ENCODE data around the gene RNF31. TPM values are rescaled to one million over a fixed set of nuclear protein-coding genes. Genes with fewer than 3 reads are reported as not detected.

The RNF31 gene
- total and polyA plus RNA-seq, 2 of the 13 experiments (the other 11 are each of a cell fraction or from before 2014, with no cell fraction given), result 48.2 to 86.8 TPM

DNA sequence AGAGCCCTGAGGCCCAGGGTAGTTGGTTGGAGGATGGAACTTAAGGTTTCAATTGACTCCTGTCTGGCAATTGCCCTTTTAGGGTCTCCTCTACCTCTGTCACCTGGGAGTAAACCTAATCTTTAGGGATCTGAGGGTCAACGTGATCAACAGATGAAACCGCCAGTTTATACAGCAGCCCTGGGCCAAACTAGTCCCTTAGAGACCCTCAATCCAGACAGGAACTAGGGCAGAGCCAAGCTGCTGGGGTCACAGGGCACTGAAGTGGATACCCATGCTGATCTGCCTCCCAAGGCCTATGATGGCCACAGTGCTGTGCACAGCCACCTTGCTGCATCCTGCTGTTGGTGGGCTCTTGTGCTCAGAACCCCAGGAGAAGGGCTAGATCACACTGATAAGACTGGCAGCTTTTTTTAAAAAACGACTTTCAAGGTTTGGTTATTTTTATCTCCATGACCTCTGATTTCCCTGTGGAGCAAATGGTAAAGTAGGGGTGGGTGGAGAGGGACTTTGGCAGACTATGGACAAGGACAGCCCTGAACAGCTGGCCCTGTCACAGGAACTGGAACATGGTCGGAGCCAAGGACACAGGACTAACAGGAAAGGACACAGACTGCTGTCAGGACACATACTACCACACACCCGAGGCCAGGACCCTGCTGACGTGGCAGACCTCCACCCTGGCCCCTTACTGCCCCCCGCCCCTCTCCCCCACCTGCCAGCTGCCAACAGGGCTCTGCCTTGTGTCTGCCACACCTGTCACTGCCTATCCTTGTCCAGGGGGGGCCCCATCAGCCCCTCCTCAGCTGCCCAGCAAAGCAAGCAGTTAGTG lies 16.4 kb upstream of the RNF31 start (continued):
- TF ChIP-seq, protein P1, sequence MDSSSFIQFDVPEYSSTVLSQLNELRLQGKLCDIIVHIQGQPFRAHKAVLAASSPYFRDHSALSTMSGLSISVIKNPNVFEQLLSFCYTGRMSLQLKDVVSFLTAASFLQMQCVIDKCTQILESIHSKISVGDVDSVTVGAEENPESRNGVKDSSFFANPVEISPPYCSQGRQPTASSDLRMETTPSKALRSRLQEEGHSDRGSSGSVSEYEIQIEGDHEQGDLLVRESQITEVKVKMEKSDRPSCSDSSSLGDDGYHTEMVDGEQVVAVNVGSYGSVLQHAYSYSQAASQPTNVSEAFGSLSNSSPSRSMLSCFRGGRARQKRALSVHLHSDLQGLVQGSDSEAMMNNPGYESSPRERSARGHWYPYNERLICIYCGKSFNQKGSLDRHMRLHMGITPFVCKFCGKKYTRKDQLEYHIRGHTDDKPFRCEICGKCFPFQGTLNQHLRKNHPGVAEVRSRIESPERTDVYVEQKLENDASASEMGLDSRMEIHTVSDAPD (CRISPR knock-in tag; IDR thresholded peaks at IDR 0.05), result no peak
- TF ChIP-seq NPAS2 (CRISPR knock-in tag; IDR thresholded peaks at IDR 0.05; ENCODE audit: borderline replicate concordance) (no peak), TSC22D2 (CRISPR knock-in tag; IDR thresholded peaks at IDR 0.05; ENCODE audit: borderline replicate concordance) (no peak), MEIS1 (CRISPR knock-in tag; IDR thresholded peaks at IDR 0.05; ENCODE audit: borderline replicate concordance) (peak; percentile 75; the same call in 1 of the 2 replicates), ZBTB20 (CRISPR knock-in tag; IDR thresholded peaks at IDR 0.05; ENCODE audit: borderline replicate concordance, low read depth) (peak; percentile 62; the same call in 1 of the 2 replicates), ZNF547 (CRISPR knock-in tag; IDR thresholded peaks at IDR 0.05) (peak; percentile 62), ZBTB3 (CRISPR knock-in tag; IDR thresholded peaks at IDR 0.05; ENCODE audit: borderline replicate concordance, low read depth) (no peak; the same call in 1 of the 2 replicates), ZNF460 (CRISPR knock-in tag; IDR thresholded peaks at IDR 0.05; ENCODE audit: borderline replicate concordance) (no peak), ZNF496 (CRISPR knock-in tag; IDR thresholded peaks at IDR 0.05; ENCODE audit: insufficient replicate concordance) (no peak), ZNF562 (CRISPR knock-in tag; IDR thresholded peaks at IDR 0.05; ENCODE audit: borderline replicate concordance) (no peak), SMARCE1 (IDR thresholded peaks at IDR 0.05; ENCODE audit: borderline replicate concordance) (no peak)
- TF ChIP-seq, protein P2, sequence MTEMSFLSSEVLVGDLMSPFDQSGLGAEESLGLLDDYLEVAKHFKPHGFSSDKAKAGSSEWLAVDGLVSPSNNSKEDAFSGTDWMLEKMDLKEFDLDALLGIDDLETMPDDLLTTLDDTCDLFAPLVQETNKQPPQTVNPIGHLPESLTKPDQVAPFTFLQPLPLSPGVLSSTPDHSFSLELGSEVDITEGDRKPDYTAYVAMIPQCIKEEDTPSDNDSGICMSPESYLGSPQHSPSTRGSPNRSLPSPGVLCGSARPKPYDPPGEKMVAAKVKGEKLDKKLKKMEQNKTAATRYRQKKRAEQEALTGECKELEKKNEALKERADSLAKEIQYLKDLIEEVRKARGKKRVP (CRISPR knock-in tag; IDR thresholded peaks at IDR 0.05), result no peak
- TF ChIP-seq, protein P3, sequence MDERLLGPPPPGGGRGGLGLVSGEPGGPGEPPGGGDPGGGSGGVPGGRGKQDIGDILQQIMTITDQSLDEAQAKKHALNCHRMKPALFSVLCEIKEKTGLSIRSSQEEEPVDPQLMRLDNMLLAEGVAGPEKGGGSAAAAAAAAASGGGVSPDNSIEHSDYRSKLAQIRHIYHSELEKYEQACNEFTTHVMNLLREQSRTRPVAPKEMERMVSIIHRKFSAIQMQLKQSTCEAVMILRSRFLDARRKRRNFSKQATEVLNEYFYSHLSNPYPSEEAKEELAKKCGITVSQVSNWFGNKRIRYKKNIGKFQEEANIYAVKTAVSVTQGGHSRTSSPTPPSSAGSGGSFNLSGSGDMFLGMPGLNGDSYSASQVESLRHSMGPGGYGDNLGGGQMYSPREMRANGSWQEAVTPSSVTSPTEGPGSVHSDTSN (CRISPR knock-in tag; IDR thresholded peaks at IDR 0.05), result 0 out of 2 replicates have a peak, but pooled peaks have one; percentile 3
- TF ChIP-seq, protein P4, sequence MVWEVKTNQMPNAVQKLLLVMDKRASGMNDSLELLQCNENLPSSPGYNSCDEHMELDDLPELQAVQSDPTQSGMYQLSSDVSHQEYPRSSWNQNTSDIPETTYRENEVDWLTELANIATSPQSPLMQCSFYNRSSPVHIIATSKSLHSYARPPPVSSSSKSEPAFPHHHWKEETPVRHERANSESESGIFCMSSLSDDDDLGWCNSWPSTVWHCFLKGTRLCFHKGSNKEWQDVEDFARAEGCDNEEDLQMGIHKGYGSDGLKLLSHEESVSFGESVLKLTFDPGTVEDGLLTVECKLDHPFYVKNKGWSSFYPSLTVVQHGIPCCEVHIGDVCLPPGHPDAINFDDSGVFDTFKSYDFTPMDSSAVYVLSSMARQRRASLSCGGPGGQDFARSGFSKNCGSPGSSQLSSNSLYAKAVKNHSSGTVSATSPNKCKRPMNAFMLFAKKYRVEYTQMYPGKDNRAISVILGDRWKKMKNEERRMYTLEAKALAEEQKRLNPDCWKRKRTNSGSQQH (CRISPR knock-in tag; IDR thresholded peaks at IDR 0.05; ENCODE audit: low read depth), result no peak
- TF ChIP-seq, protein P5, sequence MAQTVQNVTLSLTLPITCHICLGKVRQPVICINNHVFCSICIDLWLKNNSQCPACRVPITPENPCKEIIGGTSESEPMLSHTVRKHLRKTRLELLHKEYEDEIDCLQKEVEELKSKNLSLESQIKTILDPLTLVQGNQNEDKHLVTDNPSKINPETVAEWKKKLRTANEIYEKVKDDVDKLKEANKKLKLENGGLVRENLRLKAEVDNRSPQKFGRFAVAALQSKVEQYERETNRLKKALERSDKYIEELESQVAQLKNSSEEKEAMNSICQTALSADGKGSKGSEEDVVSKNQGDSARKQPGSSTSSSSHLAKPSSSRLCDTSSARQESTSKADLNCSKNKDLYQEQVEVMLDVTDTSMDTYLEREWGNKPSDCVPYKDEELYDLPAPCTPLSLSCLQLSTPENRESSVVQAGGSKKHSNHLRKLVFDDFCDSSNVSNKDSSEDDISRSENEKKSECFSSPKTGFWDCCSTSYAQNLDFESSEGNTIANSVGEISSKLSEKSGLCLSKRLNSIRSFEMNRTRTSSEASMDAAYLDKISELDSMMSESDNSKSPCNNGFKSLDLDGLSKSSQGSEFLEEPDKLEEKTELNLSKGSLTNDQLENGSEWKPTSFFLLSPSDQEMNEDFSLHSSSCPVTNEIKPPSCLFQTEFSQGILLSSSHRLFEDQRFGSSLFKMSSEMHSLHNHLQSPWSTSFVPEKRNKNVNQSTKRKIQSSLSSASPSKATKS (CRISPR knock-in tag; IDR thresholded peaks at IDR 0.05), result no peak
- TF ChIP-seq, protein P6, sequence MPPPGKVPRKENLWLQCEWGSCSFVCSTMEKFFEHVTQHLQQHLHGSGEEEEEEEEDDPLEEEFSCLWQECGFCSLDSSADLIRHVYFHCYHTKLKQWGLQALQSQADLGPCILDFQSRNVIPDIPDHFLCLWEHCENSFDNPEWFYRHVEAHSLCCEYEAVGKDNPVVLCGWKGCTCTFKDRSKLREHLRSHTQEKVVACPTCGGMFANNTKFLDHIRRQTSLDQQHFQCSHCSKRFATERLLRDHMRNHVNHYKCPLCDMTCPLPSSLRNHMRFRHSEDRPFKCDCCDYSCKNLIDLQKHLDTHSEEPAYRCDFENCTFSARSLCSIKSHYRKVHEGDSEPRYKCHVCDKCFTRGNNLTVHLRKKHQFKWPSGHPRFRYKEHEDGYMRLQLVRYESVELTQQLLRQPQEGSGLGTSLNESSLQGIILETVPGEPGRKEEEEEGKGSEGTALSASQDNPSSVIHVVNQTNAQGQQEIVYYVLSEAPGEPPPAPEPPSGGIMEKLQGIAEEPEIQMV (CRISPR knock-in tag; IDR thresholded peaks at IDR 0.05; ENCODE audit: low read depth), result no peak

Data from HepG2 (cell line).